Stimulated activated CD4-positive, alpha-beta T cell treated with anti-CD3 and anti-CD28 coated beads, Interleukin-1b, Interleukin-23, amount 100 ng/mL, for 24 hours (primary cell): ENCODE results near the gene SPIB.
"Not testable (repeated sequence)": the region's sequence is repeated elsewhere in the genome, so short reads cannot be mapped to it uniquely, and the experiment has no call there.

Experiments
- DNase-seq, 4 experiments: peaks; one replicate each; pipeline ENCODE4 v3.0.0-alpha.2; 2020; ENCODE audit warnings: low read depth in 4 of 4, low spot score in 1 of 4

The SPIB gene

GRCh38 chr19:50390952-50391351 is 27.8 kb upstream of the SPIB start:
- DNase-seq = not testable (repeated sequence)

GRCh38 chr19:50392759-50393158 is 26.0 kb upstream of the SPIB start:
- DNase-seq = no peak

- no peak for DNase-seq
Observed at GRCh38 chr19:50393589-50393988, 25.1 kb upstream of the SPIB start.

- DNase-seq = no peak
Observed at GRCh38 chr19:50394017-50394416, 24.7 kb upstream of the SPIB start.

- no peak for DNase-seq
Observed at GRCh38 chr19:50398675-50399367, 19.9 kb upstream of the SPIB start.

GRCh38 chr19:50399368-50399745 is 19.4 kb upstream of the SPIB start:
- no peak for DNase-seq

- no peak for DNase-seq
Observed at GRCh38 chr19:50401605-50402450, 16.9 kb upstream of the SPIB start.

GRCh38 chr19:50402544-50403301 is 16.0 kb upstream of the SPIB start:
- no peak for DNase-seq

GRCh38 chr19:50406156-50406820 is 12.4 kb upstream of the SPIB start:
- DNase-seq = no peak

- no peak for DNase-seq
Observed at GRCh38 chr19:50406829-50407228, 11.9 kb upstream of the SPIB start.

GRCh38 chr19:50409347-50409746 is 9.4 kb upstream of the SPIB start:
- no peak for DNase-seq

GRCh38 chr19:50410109-50410508 is 8.6 kb upstream of the SPIB start:
- DNase-seq = no peak

- no peak for DNase-seq
Observed at GRCh38 chr19:50412419-50412818, 6.3 kb upstream of the SPIB start.

- DNase-seq = no peak
Observed at GRCh38 chr19:50413096-50413495, 5.6 kb upstream of the SPIB start.

- DNase-seq = no peak
Observed at GRCh38 chr19:50413531-50413930, 5.2 kb upstream of the SPIB start.

- DNase-seq = peak; percentile 42 to 69 (median 65)
Observed at GRCh38 chr19:50414864-50415660, 3.7 kb upstream of the SPIB start.

GRCh38 chr19:50415661-50416033 is 3.1 kb upstream of the SPIB start:
- no peak for DNase-seq

GRCh38 chr19:50416034-50416977 is 2.4 kb upstream of the SPIB start:
- no peak for DNase-seq
